PC-3 (cell line): ENCODE data around the gene SPAM1.

ENCODE experiments used
- EZH2 ChIP-seq: fragments of 300-600 bp; sonication (generic); IDR thresholded peaks from one replicate; pipeline ENCODE4 v1.6.1; 2017; ENCODE audit warnings: antibody characterized with exemption, mild to moderate bottlenecking, low read length; ENCODE audit not compliant: unreplicated experiment
- TF ChIP-seq, protein P1 (sequence below): fragments of 300-600 bp; sonication (generic); conservative IDR thresholded peaks from 2 replicates; pipeline ENCODE4 v1.5.1; 2017; ENCODE audit warnings: antibody characterized with exemption, low read depth, mild to moderate bottlenecking, low read length

DNA sequence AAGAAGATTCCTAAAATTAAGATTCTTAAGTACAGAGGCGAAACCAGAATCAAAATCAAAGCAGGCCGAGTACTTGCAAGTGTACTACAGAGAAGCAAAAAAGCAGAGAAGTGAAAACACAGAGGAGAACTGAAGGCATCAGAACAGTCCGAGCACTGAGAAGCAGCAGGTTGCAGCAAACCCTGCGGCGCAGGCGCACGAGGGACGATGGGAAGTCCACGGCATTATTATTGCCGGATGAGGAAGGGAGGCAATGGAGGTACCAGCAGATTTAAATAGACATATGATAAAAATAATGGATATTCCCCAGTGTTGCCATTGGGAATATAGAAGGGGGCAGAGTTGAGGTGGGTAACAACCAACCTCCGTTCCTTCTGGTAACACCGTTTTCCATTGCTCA lies 7.2 kb upstream of the SPAM1 start:
- TF ChIP-seq, protein P1, sequence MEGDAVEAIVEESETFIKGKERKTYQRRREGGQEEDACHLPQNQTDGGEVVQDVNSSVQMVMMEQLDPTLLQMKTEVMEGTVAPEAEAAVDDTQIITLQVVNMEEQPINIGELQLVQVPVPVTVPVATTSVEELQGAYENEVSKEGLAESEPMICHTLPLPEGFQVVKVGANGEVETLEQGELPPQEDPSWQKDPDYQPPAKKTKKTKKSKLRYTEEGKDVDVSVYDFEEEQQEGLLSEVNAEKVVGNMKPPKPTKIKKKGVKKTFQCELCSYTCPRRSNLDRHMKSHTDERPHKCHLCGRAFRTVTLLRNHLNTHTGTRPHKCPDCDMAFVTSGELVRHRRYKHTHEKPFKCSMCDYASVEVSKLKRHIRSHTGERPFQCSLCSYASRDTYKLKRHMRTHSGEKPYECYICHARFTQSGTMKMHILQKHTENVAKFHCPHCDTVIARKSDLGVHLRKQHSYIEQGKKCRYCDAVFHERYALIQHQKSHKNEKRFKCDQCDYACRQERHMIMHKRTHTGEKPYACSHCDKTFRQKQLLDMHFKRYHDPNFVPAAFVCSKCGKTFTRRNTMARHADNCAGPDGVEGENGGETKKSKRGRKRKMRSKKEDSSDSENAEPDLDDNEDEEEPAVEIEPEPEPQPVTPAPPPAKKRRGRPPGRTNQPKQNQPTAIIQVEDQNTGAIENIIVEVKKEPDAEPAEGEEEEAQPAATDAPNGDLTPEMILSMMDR, result no peak
- no peak for TF ChIP-seq EZH2
